ENCODE measurements around the gene FLOT2.

Gene FLOT2

DNA sequence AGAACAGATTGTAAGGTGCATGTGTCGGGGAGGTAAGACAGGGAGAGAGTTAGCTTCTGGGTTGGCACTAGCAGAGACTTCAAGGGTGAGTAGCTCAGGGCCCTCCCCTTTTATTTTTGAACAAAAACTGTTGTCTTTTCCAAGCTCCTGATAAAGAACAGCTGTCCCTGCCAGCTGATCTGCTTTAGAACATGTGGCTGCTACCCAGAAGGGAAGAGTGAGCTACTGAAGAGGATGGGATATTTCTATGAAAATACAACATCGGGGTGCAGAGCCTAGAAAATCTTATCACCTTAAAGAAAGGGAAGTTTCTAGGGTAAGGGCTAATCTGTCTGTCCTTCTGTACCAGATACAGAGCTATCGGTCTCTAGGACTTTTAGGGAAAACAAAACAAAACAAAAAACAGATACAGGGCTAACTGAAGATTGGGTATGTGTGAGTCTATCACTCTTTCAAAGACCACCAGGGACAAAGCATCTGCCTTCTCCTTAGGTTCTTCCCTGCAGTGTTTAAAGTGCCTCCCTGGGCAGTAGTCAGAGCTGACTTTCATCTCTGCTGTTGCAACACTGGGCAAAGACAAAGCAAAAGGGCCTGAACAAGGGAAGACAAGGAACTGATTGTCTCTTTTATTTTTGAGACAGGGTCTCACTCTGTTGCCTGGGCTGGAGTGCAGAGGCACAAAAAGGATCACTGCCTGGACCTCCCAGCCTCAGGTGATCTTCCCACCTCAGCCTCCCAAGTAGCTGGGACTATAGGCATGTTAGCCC lies 10.4 kb upstream of the FLOT2 start:
- Histone ChIP-seq H3K36me3 (replicated peaks; ENCODE audit: insufficient read depth, low read length) (0 out of 2 replicates have a peak, but pooled peaks cover 11% of the 10 kb centered on the region), H2AFZ (ENCODE audit: low read length) (no peak overlapping the region), H3K9me3 (replicated peaks; ENCODE audit: insufficient read depth, low read length) (no peaks in the 10 kb centered on the region), H3K4me2 (ENCODE audit: low read depth, low read length) (no peak overlapping the region), H3K9me2 (replicated peaks; ENCODE audit: insufficient read depth, low read length) (no peaks in the 10 kb centered on the region), H3K27me3 (replicated peaks; ENCODE audit: insufficient read depth, low read length) (no peaks in the 10 kb centered on the region), H3K4me3 (ENCODE audit: low read length) (no peak overlapping the region), H4K20me1 (ENCODE audit: insufficient read depth, low read length) (no peaks in the 10 kb centered on the region), H3F3A (ENCODE audit: insufficient read depth, low read length) (peaks cover 20% of the 10 kb centered on the region), H3K4me1 (ENCODE audit: low read length) (peaks cover 26% of the 10 kb centered on the region), H3K27ac (ENCODE audit: low read length) (no peak overlapping the region), H3K9ac (ENCODE audit: low read length) (no peak overlapping the region), H3K79me2 (ENCODE audit: low read length) (peaks cover 14% of the 10 kb centered on the region)
- TF ChIP-seq EZH2phosphoT487 (IDR thresholded peaks at IDR 0.05; ENCODE audit: low read length), result no peak
- TF ChIP-seq, protein P1, sequence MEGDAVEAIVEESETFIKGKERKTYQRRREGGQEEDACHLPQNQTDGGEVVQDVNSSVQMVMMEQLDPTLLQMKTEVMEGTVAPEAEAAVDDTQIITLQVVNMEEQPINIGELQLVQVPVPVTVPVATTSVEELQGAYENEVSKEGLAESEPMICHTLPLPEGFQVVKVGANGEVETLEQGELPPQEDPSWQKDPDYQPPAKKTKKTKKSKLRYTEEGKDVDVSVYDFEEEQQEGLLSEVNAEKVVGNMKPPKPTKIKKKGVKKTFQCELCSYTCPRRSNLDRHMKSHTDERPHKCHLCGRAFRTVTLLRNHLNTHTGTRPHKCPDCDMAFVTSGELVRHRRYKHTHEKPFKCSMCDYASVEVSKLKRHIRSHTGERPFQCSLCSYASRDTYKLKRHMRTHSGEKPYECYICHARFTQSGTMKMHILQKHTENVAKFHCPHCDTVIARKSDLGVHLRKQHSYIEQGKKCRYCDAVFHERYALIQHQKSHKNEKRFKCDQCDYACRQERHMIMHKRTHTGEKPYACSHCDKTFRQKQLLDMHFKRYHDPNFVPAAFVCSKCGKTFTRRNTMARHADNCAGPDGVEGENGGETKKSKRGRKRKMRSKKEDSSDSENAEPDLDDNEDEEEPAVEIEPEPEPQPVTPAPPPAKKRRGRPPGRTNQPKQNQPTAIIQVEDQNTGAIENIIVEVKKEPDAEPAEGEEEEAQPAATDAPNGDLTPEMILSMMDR (IDR thresholded peaks at IDR 0.05; ENCODE audit: low read length), result no peak
- no peak for TF ChIP-seq EZH2 (optimal IDR thresholded peaks at IDR 0.05; ENCODE audit: low read depth, low read length)
- DNase-seq, result no peak

DNA sequence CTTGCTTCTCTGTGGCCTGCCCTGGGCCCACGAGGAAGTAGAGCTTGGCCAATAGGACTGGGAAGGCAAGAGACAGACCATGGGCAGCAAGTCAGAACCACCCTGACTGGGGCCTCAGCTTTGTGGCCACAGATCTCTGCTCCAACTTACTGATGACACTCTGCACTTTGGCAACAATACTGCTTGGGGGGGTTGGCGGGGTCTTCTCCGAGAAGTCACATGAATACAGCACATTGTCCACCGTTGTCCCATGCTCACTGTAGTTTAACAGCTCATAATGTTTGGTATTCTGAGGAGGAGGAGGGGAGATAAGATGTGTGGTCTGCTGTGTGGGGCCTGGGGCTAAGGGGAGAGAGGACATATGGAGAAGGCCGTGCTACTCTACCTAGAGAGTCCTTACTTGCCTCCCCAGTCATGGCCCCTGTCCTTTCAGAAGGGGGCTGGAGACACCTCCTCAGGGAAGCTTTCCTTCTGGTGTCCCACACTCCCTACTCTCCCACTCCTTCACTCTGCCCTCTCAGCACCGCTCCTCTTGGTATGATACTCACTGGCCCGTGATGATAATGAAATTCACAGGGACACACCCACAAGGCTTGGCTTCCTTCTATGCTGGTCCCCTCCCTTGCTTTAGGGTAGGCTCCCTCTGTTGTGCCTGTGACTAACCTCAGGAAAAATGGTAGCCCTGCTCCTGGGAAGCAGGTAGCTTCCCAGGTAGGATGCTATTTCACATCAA lies 9.3 kb upstream of the FLOT2 start:
- DNase-seq, result no peak
- Histone ChIP-seq H3K9me3 (replicated peaks; ENCODE audit: insufficient read depth, low read length) (no peaks in the 10 kb centered on the region), H3K36me3 (replicated peaks; ENCODE audit: insufficient read depth, low read length) (0 out of 2 replicates have a peak, but pooled peaks cover 11% of the 10 kb centered on the region), H3K9me2 (replicated peaks; ENCODE audit: insufficient read depth, low read length) (no peaks in the 10 kb centered on the region), H3K27ac (ENCODE audit: low read length) (no peak overlapping the region), H3F3A (ENCODE audit: insufficient read depth, low read length) (peaks cover 23% of the 10 kb centered on the region), H3K4me3 (ENCODE audit: low read length) (no peak overlapping the region), H3K4me2 (ENCODE audit: low read depth, low read length) (no peak overlapping the region), H3K79me2 (ENCODE audit: low read length) (peaks cover 14% of the 10 kb centered on the region), H2AFZ (ENCODE audit: low read length) (no peak overlapping the region), H3K27me3 (replicated peaks; ENCODE audit: insufficient read depth, low read length) (no peaks in the 10 kb centered on the region), H4K20me1 (ENCODE audit: insufficient read depth, low read length) (no peaks in the 10 kb centered on the region), H3K9ac (ENCODE audit: low read length) (no peak overlapping the region), H3K4me1 (ENCODE audit: low read length) (peaks cover 15% of the 10 kb centered on the region)
- TF ChIP-seq EZH2phosphoT487 (IDR thresholded peaks at IDR 0.05; ENCODE audit: low read length) (no peak), EZH2 (optimal IDR thresholded peaks at IDR 0.05; ENCODE audit: low read depth, low read length) (no peak)
- TF ChIP-seq, protein P1 (IDR thresholded peaks at IDR 0.05; ENCODE audit: low read length), result no peak

DNA sequence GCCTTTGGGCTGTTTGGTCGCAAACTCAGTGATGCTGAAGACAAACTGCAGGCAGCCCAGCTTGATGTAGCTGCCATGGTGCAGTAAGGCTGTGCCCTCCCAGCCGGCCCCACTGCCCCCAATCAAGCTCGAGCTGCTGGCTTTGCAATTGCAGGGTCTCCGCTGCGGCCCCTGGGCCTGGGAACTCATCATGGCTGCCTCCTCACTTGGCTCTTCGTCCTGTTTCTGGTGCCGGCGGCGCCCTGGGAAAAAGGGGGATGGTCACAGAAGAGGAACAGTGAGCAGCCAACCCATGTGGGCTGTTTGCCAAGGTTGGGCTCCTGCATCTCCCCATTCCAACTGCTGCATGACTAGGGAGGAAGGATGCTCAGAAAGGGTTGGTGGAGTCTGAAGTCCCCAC lies 8.7 kb upstream of the FLOT2 start:
- Histone ChIP-seq H3F3A (ENCODE audit: insufficient read depth, low read length) (peaks cover 19% of the 10 kb centered on the region), H3K36me3 (replicated peaks; ENCODE audit: insufficient read depth, low read length) (0 out of 2 replicates have a peak, but pooled peaks cover 11% of the 10 kb centered on the region)

More for the DNA sequence above, 8.7 kb upstream of the FLOT2 start:
- TF ChIP-seq EZH2 (optimal IDR thresholded peaks at IDR 0.05; ENCODE audit: low read depth, low read length) (no peak), EZH2phosphoT487 (IDR thresholded peaks at IDR 0.05; ENCODE audit: low read length) (no peak)
- TF ChIP-seq, protein P1 (IDR thresholded peaks at IDR 0.05; ENCODE audit: low read length), result no peak
- Histone ChIP-seq H3K9ac (ENCODE audit: low read length) (no peak overlapping the region), H2AFZ (ENCODE audit: low read length) (no peak overlapping the region), H3K9me3 (replicated peaks; ENCODE audit: insufficient read depth, low read length) (no peaks in the 10 kb centered on the region), H4K20me1 (ENCODE audit: insufficient read depth, low read length) (no peaks in the 10 kb centered on the region), H3K27ac (ENCODE audit: low read length) (no peak overlapping the region), H3K27me3 (replicated peaks; ENCODE audit: insufficient read depth, low read length) (no peaks in the 10 kb centered on the region), H3K4me3 (ENCODE audit: low read length) (no peak overlapping the region), H3K4me1 (ENCODE audit: low read length) (peaks cover 13% of the 10 kb centered on the region), H3K79me2 (ENCODE audit: low read length) (peaks cover 18% of the 10 kb centered on the region), H3K9me2 (replicated peaks; ENCODE audit: insufficient read depth, low read length) (no peaks in the 10 kb centered on the region), H3K4me2 (ENCODE audit: low read depth, low read length) (no peak overlapping the region)
- no peak for DNase-seq
